ENCODE results near the gene CYGB.

CYGB gene

GRCh38 chr17:76500747-76501017, 36.8 kb downstream of the CYGB start:
- DNase-seq (ENCODE audit: low read depth), result no peak

- DNase-seq (ENCODE audit: low read depth), result no peak
Observed at GRCh38 chr17:76500074-76500746, 37.3 kb downstream of the CYGB start.

- DNase-seq (ENCODE audit: low read depth), result no peak
Observed at GRCh38 chr17:76499267-76499667, 38.2 kb downstream of the CYGB start.

- no peak for DNase-seq (ENCODE audit: low read depth)
Observed at GRCh38 chr17:76498876-76499251, 38.6 kb downstream of the CYGB start.

- no peak for DNase-seq (ENCODE audit: low read depth)
Observed at GRCh38 chr17:76497979-76498875, 39.3 kb downstream of the CYGB start.

- DNase-seq (ENCODE audit: low read depth), result no peak
Observed at GRCh38 chr17:76497699-76497978, 39.9 kb downstream of the CYGB start.

DNA sequence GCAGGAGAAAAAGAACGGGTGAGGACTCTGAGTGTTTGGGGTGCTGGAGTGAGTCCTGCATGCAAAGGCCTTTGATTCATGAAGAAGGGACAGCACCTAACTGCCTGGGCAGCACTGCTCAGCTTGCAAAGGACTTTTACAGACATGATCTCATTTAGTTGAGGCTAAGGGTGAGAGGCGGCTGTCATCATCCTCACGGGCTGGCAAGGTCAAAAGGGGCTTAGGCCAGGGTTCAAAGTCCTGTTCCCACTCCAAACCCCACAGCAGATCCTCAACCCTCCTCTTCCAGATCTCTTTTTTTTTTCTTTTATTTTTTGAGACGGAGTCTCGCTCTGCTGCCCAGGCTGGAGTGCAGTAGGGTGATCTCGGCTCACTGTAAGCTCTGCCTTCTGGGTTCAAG, 41.0 kb downstream of the CYGB start:
- DNase-seq (ENCODE audit: low read depth), result no peak

GRCh38 chr17:76495663-76496400, 41.7 kb downstream of the CYGB start:
- no peak for DNase-seq (ENCODE audit: low read depth)

DNA sequence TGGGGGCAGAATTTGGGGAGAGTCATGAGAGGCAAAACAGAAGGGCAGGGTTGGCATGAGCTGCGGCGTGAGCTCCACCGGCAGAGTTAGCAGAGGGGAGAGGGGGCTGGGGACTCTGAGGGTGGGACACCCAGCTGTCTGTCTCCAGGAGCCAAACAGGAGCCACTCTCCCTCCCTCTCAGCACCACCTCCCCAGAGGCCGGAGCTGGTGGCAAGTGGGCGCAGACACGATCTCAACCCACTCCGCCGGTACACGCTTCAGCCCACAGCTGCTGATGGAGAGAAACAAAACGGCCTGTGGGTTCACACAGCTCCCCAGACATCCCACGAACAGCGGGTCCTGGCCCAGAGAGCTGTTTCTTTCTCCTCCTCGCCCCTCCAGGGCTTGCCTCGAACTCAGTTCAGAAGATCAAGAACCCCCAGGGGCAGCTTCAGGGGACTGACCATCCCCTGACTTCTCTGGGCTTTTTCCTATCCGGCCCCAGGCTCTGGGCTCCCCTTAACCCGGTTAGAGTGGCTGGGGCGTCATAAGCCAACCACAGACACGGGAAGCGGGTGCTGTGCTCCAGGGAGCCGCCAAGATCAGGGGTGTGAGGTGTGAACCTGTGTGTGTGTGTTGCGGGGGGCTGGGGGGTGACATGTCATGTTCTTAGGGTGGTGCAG, 43.9 kb downstream of the CYGB start:
- DNase-seq (ENCODE audit: low read depth), result no peak

DNA sequence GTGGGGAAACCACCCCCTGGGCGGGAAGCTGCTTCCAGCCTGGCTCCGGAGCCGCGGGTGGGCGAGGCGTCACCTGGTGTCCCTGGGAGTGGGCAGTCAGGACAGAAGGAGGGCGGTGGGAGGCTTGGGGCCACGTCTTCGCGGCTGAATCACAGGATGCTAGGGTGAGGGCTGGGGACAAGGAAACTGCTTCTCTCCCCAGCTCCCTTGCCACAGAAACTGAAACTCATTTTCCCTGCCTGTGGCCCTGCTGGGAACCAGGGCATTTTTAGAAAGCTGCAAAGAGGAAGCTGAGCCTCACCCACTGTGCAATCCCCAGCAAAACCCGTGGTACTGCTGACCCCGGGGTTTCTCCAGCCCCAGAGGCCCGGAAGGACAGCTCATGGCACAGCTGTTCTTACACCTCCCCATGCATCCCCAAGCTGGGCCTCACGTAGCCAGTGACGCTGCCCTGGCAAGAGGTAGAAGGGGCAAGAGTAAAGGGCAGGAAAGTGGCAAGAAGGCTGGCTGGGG, 44.5 kb downstream of the CYGB start:
- DNase-seq (ENCODE audit: low read depth), result no peak

DNA sequence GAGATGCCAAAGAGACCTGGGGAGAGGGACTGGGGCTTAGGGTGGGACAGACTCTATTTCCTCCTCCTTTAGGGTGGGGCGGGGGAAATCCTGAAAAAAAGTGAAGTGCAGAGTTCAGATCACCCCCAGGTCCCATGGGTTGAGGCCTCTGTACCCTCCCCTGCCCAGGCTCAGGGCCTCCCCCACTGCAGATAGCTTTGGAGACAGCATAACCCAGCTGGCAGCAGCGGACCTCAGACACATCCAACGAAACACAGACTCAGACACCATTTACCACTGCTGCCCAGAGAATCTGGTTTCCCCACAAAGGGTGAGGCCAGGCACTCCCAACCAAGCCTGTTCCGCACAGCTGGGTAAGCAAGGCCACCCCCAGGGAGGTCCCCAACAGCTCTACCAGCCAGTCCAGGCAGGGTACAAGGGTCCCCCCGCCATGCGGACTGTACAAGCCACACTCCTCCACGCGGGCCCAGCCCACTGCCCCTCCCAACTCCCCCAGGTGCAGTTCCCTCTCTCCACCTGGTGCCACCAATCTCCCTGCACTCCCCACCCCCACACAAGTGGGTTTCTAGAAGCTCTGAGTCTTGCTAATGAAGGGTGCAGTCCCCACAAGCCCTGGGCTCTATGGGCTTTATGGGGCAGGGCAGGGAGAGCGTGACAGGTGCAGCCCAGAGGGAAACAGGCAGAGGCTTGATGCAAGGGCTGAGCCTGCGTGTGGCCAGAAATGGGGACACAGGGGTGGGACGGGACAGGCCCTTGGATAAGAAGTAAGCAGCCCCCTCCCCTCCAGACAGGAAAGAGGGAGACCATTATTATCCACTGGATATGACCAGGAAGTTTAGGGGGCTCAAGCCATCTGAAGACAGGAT, 45.2 kb downstream of the CYGB start:
- no peak for DNase-seq (ENCODE audit: low read depth)

DNA sequence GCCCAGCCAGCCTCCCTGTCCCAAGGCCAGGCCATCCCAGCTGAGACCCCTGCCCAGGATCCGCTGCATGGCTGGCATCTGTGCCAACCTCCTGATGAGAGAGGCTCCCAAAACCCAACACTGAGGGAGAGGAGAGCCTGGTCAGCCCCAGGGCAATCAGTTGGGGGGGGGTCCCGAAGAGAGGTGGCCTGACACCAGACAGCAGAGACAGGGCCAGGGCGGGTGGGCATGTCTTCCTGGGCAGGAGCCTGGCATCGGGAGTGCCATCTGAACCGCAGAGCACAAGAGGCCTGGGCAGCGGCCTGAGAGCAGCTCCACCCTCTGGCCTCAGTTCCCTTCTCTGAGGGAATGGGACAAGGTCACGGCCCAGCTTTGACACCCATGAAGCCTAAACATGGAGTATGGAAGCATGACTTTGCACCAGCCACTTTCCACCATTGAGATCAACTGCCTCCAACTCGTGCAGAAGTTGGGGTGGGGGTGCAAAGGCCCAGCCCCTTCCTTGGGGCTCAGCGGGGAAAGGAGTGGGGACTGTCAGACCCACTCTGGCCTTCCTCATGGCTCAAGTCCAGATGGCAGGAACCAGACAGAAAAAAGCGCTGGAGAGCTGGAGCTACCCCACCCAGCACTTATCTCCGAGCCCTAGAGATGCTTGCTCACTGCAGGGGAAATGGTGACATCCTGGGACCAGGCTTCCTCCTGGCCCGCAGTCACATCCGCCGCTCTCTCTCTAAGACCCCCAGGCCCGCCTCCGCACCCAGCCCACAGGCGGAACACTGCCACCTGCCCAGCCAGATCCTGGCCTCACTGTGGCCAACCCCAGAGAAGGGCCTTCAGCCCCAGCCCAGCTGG, 46.0 kb downstream of the CYGB start:
- no peak for DNase-seq (ENCODE audit: low read depth)

GRCh38 chr17:76490112-76490710, 47.3 kb downstream of the CYGB start:
- DNase-seq (ENCODE audit: low read depth), result no peak

- no peak for DNase-seq (ENCODE audit: low read depth)
Observed at GRCh38 chr17:76487451-76488192, 49.9 kb downstream of the CYGB start.

DNA sequence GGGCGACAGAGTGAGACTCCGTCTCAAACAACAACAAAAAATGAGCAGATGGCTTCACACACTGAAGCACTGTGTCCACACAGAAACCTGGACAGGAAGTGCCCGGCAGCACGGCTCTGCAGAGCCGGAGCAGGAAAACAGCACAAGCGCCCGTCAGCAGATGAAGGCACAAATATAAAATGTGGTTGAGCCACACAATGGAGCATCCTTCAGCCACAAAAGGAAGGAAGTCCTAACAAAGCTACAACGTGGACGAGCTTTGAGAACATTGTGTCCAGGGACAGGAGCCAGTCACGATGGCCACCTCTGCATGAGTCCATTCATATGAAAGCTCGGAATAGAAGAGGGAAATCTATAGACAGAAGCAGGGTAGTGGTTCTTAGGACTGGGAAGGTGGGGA, 51.9 kb downstream of the CYGB start:
- DNase-seq (ENCODE audit: low read depth), result no peak

GRCh38 chr17:76484228-76484725, 53.2 kb downstream of the CYGB start:
- no peak for DNase-seq (ENCODE audit: low read depth)

DNA sequence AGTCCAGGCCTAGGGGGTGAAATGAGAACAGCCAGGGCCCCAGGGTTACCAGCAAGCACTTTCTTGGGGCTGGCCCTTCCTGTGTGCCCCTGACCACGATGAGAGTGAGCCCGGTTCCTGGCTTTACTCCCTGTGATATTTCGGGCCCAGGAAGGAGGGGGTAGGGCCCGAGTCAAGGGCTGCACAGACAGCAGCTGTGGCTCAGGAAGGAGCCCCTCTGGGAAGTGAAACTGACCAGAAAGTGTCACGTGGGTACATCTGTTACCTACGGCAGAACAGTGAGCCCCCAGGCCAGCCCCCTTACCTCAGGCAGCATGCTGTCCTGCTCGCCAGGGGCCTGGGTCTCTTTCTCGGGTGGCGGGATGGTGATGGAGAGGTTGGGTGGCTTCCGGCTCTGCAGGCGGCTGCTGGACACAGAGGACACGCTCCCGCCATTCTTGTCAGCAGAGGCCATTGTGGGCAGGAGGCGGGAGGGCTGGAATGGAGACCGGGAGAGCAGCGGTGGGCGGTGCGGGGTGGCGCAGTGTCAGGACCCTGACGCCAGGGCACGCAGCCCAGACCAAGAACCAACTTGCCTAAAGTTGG, 56.3 kb downstream of the CYGB start:
- DNase-seq (ENCODE audit: low read depth), result no peak

GRCh38 chr17:76480632-76481031, 56.9 kb downstream of the CYGB start:
- no peak for DNase-seq (ENCODE audit: low read depth)

- DNase-seq (ENCODE audit: low read depth), result no peak
Observed at GRCh38 chr17:76479515-76480060, 57.9 kb downstream of the CYGB start.
